NCI-H82 treated with DMSO at 0.1 percent for 48 hours (cell line): ENCODE data around the gene TECPR2.
"Not testable (repeated sequence)": the region's sequence is repeated elsewhere in the genome, so short reads cannot be mapped to it uniquely, and the experiment has no call there.

Experiments
- DNase-seq: peaks from one replicate; lab custom pipeline; 2025; ENCODE audit not compliant: unreplicated experiment; lab: John Stamatoyannopoulos, UW

TECPR2 gene

GRCh38 chr14:102508410-102508773, 145.7 kb downstream of the TECPR2 start:
- DNase-seq, result no peak

GRCh38 chr14:102508774-102509745, 146.3 kb downstream of the TECPR2 start:
- DNase-seq, result no peak

- DNase-seq, result peak; percentile 72
Measured at GRCh38 chr14:102509746-102510615, 147.2 kb downstream of the TECPR2 start, which contains the start of gene ANKRD9. TSS of gene ANKRD9 (minus strand) at chr14:102509776. CDS start at chr14:102507889, 1,887 bp downstream.

GRCh38 chr14:102510616-102511520, 148.1 kb downstream of the TECPR2 start:
- DNase-seq, result no peak

- DNase-seq, result no peak
Measured at GRCh38 chr14:102511538-102511937, 148.8 kb downstream of the TECPR2 start.

GRCh38 chr14:102512793-102513300, 150.1 kb downstream of the TECPR2 start:
- DNase-seq, result no peak

GRCh38 chr14:102513899-102514772, 151.4 kb downstream of the TECPR2 start:
- DNase-seq, result no peak

- no peak for DNase-seq
Measured at GRCh38 chr14:102514987-102515733, 152.4 kb downstream of the TECPR2 start.

GRCh38 chr14:102516531-102517391, 154.0 kb downstream of the TECPR2 start:
- DNase-seq, result no peak

GRCh38 chr14:102517392-102518062, 154.8 kb downstream of the TECPR2 start:
- DNase-seq, result no peak

- no peak for DNase-seq
Measured at GRCh38 chr14:102518063-102518648, 155.4 kb downstream of the TECPR2 start.

- not testable (repeated sequence) for DNase-seq
Measured at GRCh38 chr14:102519709-102520108, 157.0 kb downstream of the TECPR2 start.

- no peak for DNase-seq
Measured at GRCh38 chr14:102523200-102523568, 160.4 kb downstream of the TECPR2 start.

- DNase-seq, result no peak
Measured at GRCh38 chr14:102523569-102524450, 161.1 kb downstream of the TECPR2 start.

- peak; percentile 96 for DNase-seq
Measured at GRCh38 chr14:102524451-102525218, 161.9 kb downstream of the TECPR2 start.
